HepG2 (cell line): ENCODE results near the gene MAML1. TPM values are rescaled to one million over a fixed set of nuclear protein-coding genes. Genes with fewer than 3 reads are reported as not detected.
A peak's percentile ranks its signal among the peaks of the same experiment; 100 is the strongest.

Source experiments
- ASH2L ChIP-seq: fragments of 300-600, 200-600 bp; sonication (generic); IDR thresholded peaks from 2 replicates; pipeline ENCODE4 v1.7.0; 2017; ENCODE audit warnings: low read depth, mild to moderate bottlenecking, moderate library complexity, mixed read lengths, low read length; ENCODE audit not compliant: insufficient read length
- ELF1 ChIP-seq: sonication (generic); formaldehyde crosslinking; IDR thresholded peaks from 2 replicates; pipeline ENCODE4 v1.4.0; 2020; ENCODE audit warnings: missing genetic modification reagents
- GTF3A ChIP-seq: sonication (generic); formaldehyde crosslinking; conservative IDR thresholded peaks from 2 replicates; pipeline ENCODE4 v1.4.0; 2020; ENCODE audit warnings: mild to moderate bottlenecking, missing genetic modification reagents
- HMGXB4 ChIP-seq, 2 experiments: sonication (generic) in 1 of 2; formaldehyde crosslinking in 1 of 2; IDR thresholded peaks; 2 replicates each; pipeline versions ENCODE4 v1.4.0 to v1.6.1; 2018 to 2020; ENCODE audit warnings: missing genetic modification reagents in 2 of 2, borderline replicate concordance in 1 of 2, low read depth in 1 of 2, mild to moderate bottlenecking in 1 of 2, missing biosample characterization in 1 of 2
- RBFOX2 ChIP-seq: fragments of 200-400 bp; formaldehyde crosslinking; IDR thresholded peaks from 2 replicates; pipeline ENCODE4 v1.6.1; 2017; ENCODE audit warnings: low read depth, mild to moderate bottlenecking, low read length
- RELA ChIP-seq: sonication (generic); formaldehyde crosslinking; IDR thresholded peaks from 2 replicates; pipeline ENCODE4 v1.4.0; 2020; ENCODE audit warnings: missing genetic modification reagents
- SAP130 ChIP-seq: IDR thresholded peaks from 2 replicates; pipeline ENCODE4 v1.6.1; 2016; ENCODE audit warnings: low read depth
- YEATS2 ChIP-seq: sonication (generic); formaldehyde crosslinking; IDR thresholded peaks from 2 replicates; pipeline ENCODE4 v1.4.0; 2020; ENCODE audit warnings: missing genetic modification reagents, borderline replicate concordance
- ZBTB7B ChIP-seq: sonication (generic); formaldehyde crosslinking; IDR thresholded peaks from 2 replicates; pipeline ENCODE4 v1.4.0; 2020; ENCODE audit warnings: missing genetic modification reagents
- ZFP91 ChIP-seq: sonication (generic); formaldehyde crosslinking; IDR thresholded peaks from 2 replicates; pipeline ENCODE4 v1.9.0; 2022; ENCODE audit warnings: missing genetic modification reagents, mild to moderate bottlenecking, borderline replicate concordance
- ZFYVE20 ChIP-seq: sonication (generic); formaldehyde crosslinking; IDR thresholded peaks from 2 replicates; pipeline ENCODE4 v1.8.0; 2023; ENCODE audit warnings: low read depth, mild to moderate bottlenecking, moderate library complexity, missing genetic modification reagents, borderline replicate concordance
- ZNF205 ChIP-seq: IDR thresholded peaks from 2 replicates; pipeline ENCODE4 v1.6.1; 2018; ENCODE audit warnings: missing biosample characterization, missing genetic modification reagents
- ZNF232 ChIP-seq: sonication (generic); formaldehyde crosslinking; IDR thresholded peaks from 2 replicates; pipeline ENCODE4 v1.4.0; 2020; ENCODE audit warnings: missing genetic modification reagents, borderline replicate concordance
- ZNF263 ChIP-seq: sonication (generic); formaldehyde crosslinking; IDR thresholded peaks from 2 replicates; pipeline ENCODE4 v1.4.0; 2020; ENCODE audit warnings: missing genetic modification reagents
- ZNF34 ChIP-seq: sonication (generic); formaldehyde crosslinking; IDR thresholded peaks from 2 replicates; pipeline ENCODE4 v1.4.0; 2020; ENCODE audit warnings: mild to moderate bottlenecking, missing genetic modification reagents, borderline replicate concordance
- ZNF432 ChIP-seq: sonication (generic); formaldehyde crosslinking; IDR thresholded peaks from 2 replicates; pipeline ENCODE4 v1.5.0; 2020; ENCODE audit warnings: missing genetic modification reagents, mild to moderate bottlenecking, borderline replicate concordance
- ZNF496 ChIP-seq: sonication (generic); formaldehyde crosslinking; IDR thresholded peaks from 2 replicates; pipeline ENCODE4 v1.8.1; 2023; ENCODE audit warnings: mild to moderate bottlenecking, moderate library complexity, missing genetic modification reagents; ENCODE audit not compliant: insufficient replicate concordance
- ZNF547 ChIP-seq: sonication (generic); formaldehyde crosslinking; IDR thresholded peaks from 2 replicates; pipeline ENCODE4 v1.5.1; 2020; ENCODE audit warnings: mild to moderate bottlenecking, missing genetic modification reagents
- ZNF549 ChIP-seq: sonication (generic); formaldehyde crosslinking; IDR thresholded peaks from 2 replicates; pipeline ENCODE4 v1.5.0; 2020; ENCODE audit warnings: missing genetic modification reagents
- ZNF709 ChIP-seq: sonication (generic); formaldehyde crosslinking; IDR thresholded peaks from 2 replicates; pipeline ENCODE4 v1.5.0; 2020; ENCODE audit warnings: mild to moderate bottlenecking, missing genetic modification reagents
- ZXDC ChIP-seq: sonication (generic); formaldehyde crosslinking; IDR thresholded peaks from 2 replicates; pipeline ENCODE4 v1.5.0; 2020; ENCODE audit warnings: mild to moderate bottlenecking, missing genetic modification reagents
- polyA plus RNA-seq, 8 experiments: library from polyadenylated mRNA; depleted of rRNA in 3 of 8; stranded (reverse) in 7 of 8; unstranded in 1 of 8; fragments of >200 nt; fragmentation: Illumina TruSeq in 4 of 8; extraction: Trizol in 4 of 8; gene quantifications; 2 replicates each; pipeline versions ENCODE4 v1.2.1 to v1.2.3, GENCODE V29; 2011 to 2016; ENCODE audit warnings: low read depth in 4 of 8, missing spikeins in 1 of 8, mixed read lengths in 1 of 8; ENCODE audit not compliant: insufficient read depth in 1 of 8
- total RNA-seq, 5 experiments: library from RNA; depleted of rRNA; stranded (reverse); fragments of >200 nt; fragmentation: Illumina TruSeq; extraction: Trizol; gene quantifications; 2 replicates each; pipeline ENCODE4 v1.2.3, GENCODE V29; 2016; ENCODE audit warnings: low read depth in 1 of 5

MAML1 gene
- total and polyA plus RNA-seq, 2 of the 13 experiments (the other 11 are each of a cell fraction or from before 2014, with no cell fraction given), result 10.0 to 10.8 TPM

GRCh38 chr5:179805529-179806249 lies 73.1 kb downstream of the MAML1 start (continued):
- TF ChIP-seq GTF3A (CRISPR knock-in tag) (no peak), ZXDC (CRISPR knock-in tag) (peak; percentile 85; the same call in 1 of the 2 replicates), ZNF432 (CRISPR knock-in tag) (no peak), SAP130 (CRISPR knock-in tag) (peak; percentile 38), ZBTB7B (no peak), ASH2L (peak; percentile 32), ZNF205 (no peak), YEATS2 (no peak; the same call in 1 of the 2 replicates), RBFOX2 (peak; percentile 59), HMGXB4 (CRISPR knock-in tag; IDR thresholded peaks at IDR 0.05; ENCODE audit: borderline replicate concordance in 1 of 2, low read depth in 1 of 2) (peak; percentile 53 to 72; a peak in 3 of 4 replicates), ZFYVE20 (CRISPR knock-in tag) (0 out of 2 replicates have a peak, but pooled peaks have one; percentile 77), RELA (CRISPR knock-in tag) (no peak), ZNF496 (CRISPR knock-in tag) (no peak), ZNF232 (CRISPR knock-in tag) (no peak), ELF1 (CRISPR knock-in tag) (no peak), ZFP91 (peak; percentile 66; the same call in 1 of the 2 replicates), ZNF34 (no peak), ZNF263 (no peak), ZNF547 (no peak; the same call in 1 of the 2 replicates), ZNF549 (no peak), ZNF709 (CRISPR knock-in tag) (no peak; the same call in 1 of the 2 replicates)
